HUES64 (cell line): Measurements from ENCODE around the gene ZFC3H1.
"Not testable (repeated sequence)": the region's sequence is repeated elsewhere in the genome, so short reads cannot be mapped to it uniquely, and the experiment has no call there.

Experiments
- H3K27ac ChIP-seq: 2 replicates; pipeline ENCODE4 v1.7.0; 2013; ENCODE audit warnings: low read depth, low read length, inconsistent platforms
- H3K27me3 ChIP-seq: 2 replicates; pipeline ENCODE4 v1.6.1; 2013; ENCODE audit warnings: mild to moderate bottlenecking, low read length; ENCODE audit not compliant: insufficient read depth
- H3K36me3 ChIP-seq: 2 replicates; pipeline ENCODE4 v1.6.1; 2013; ENCODE audit warnings: mild to moderate bottlenecking, low read length; ENCODE audit not compliant: insufficient read depth
- H3K4me1 ChIP-seq: 2 replicates; pipeline ENCODE4 v1.6.1; 2013; ENCODE audit warnings: mild to moderate bottlenecking, low read length, moderate library complexity; ENCODE audit not compliant: insufficient read depth
- H3K4me3 ChIP-seq: 2 replicates; pipeline ENCODE4 v1.5.1; 2013; ENCODE audit warnings: mild to moderate bottlenecking, low read length, moderate library complexity
- H3K9ac ChIP-seq: 2 replicates; pipeline ENCODE4 v1.6.1; 2013; ENCODE audit warnings: mild to moderate bottlenecking, low read depth, low read length
- H3K9me3 ChIP-seq: 2 replicates; pipeline ENCODE4 v1.6.1; 2013; ENCODE audit warnings: low read depth, low read length; ENCODE audit not compliant: insufficient read depth
- WGBS: fragments of 150-250, 120-280 bp; methylation state at CpG from one replicate; pipeline ENCODE4 v1.1.7; 2013; ENCODE audit warnings: missing lambda C conversion rate; 5-methylcytosine and 5-hydroxymethylcytosine counted together

ZFC3H1 gene

DNA sequence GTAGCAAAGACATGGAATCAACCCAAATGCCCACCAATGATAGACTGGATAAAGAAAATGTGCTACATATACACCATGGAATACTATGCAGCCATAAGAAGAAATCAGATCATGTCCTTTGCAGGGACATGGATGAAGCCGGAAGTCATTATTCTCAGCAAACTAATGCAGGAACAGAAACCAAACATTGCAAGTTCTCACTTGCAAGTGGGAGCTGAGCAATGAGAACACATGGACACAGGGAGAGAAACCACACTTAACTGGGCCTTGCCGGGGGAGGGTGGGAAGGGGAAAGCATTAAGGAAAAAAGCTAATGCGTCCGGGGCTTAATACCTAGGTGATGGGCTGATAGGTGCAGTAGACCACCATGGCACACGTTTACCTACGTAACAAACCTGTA, 93.8 kb downstream of the ZFC3H1 start:
- 88% methylated on average over 4 of the region's 6 CpGs for WGBS
- not testable (repeated sequence) for H3K27ac ChIP-seq, H3K9me3 ChIP-seq, H3K27me3 ChIP-seq, H3K4me1 ChIP-seq, H3K4me3 ChIP-seq, H3K9ac ChIP-seq, H3K36me3 ChIP-seq

DNA sequence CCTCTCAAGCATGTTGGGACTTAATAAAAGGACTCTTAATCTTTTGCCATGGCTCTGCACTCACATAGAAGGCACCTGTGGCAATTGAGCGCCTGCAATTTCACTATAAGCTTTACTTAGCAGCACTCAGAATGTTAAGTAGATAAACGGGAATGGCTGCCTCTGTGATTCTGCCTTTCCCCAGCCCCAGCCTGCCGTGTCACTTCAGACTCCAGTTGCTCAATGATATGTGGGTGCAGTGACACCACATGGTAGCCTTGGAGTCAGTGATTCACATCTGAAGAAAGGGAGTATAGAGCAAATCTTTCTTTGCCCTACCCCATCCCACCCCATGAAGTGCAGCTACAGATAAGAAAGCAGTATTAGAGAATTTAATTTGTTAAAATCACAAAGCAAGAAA, 96.1 kb downstream of the ZFC3H1 start:
- no peak overlapping the region for H3K4me3 ChIP-seq
- H3K9me3 ChIP-seq = no peaks in the 10 kb centered on the region
- H3K27ac ChIP-seq = no peak overlapping the region
- no peaks in the 10 kb centered on the region for H3K36me3 ChIP-seq
- no peaks in the 10 kb centered on the region for H3K4me1 ChIP-seq
- H3K27me3 ChIP-seq = no peaks in the 10 kb centered on the region
- WGBS = 85% methylated on average over 3 of the region's 3 CpGs
- no peak overlapping the region for H3K9ac ChIP-seq

DNA sequence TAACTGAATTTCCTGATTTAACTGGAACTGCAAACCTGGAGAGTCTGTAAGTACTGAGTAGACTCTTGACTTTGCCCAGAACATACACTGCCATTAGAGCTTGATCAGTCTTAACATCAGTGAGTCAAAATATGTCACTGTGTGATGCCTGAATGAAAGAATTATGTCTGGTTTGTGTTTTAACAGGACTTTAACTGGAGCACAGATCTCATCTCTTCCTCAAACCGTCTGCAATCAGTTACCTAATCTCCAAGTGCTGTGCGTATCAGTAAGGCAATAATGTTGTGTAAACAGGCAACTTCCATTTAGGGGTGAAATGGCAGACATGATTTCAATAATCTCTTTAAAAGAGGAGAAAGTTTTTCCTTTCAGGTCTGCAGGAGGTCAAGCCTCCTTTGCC, 97.0 kb downstream of the ZFC3H1 start:
- H3K4me1 ChIP-seq = no peaks in the 10 kb centered on the region
- H3K27ac ChIP-seq = no peak overlapping the region
- no peak overlapping the region for H3K4me3 ChIP-seq
- no peaks in the 10 kb centered on the region for H3K27me3 ChIP-seq
- no peaks in the 10 kb centered on the region for H3K36me3 ChIP-seq
- 75% methylated on average over 2 of the region's 2 CpGs for WGBS
- H3K9me3 ChIP-seq = no peaks in the 10 kb centered on the region
- H3K9ac ChIP-seq = no peak overlapping the region

DNA sequence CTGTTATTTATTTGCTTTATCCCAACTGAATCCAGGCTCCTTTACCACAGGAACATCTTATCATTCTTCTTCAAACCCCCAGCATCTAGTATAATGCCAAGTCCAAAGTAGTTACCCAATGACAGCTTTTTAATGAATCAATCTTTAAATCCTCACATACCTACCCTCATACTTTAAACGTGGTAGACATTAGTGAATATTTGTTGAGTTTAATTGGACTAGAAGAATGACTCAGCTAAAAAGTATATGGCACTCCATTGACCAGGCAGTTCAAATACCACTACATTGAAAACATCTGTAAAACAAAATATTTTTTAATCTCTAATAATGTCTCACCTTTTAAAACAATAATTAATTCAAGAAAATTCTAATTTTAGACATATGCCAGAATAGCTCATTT, 98.1 kb downstream of the ZFC3H1 start:
- no peaks in the 10 kb centered on the region for H3K36me3 ChIP-seq
- H3K9ac ChIP-seq = no peak overlapping the region
- no peak overlapping the region for H3K4me3 ChIP-seq
- no peaks in the 10 kb centered on the region for H3K4me1 ChIP-seq
- H3K27me3 ChIP-seq = no peaks in the 10 kb centered on the region
- WGBS = no CpG with 5 or more reads among the region's 1 CpG
- H3K27ac ChIP-seq = no peak overlapping the region
- no peaks in the 10 kb centered on the region for H3K9me3 ChIP-seq

DNA sequence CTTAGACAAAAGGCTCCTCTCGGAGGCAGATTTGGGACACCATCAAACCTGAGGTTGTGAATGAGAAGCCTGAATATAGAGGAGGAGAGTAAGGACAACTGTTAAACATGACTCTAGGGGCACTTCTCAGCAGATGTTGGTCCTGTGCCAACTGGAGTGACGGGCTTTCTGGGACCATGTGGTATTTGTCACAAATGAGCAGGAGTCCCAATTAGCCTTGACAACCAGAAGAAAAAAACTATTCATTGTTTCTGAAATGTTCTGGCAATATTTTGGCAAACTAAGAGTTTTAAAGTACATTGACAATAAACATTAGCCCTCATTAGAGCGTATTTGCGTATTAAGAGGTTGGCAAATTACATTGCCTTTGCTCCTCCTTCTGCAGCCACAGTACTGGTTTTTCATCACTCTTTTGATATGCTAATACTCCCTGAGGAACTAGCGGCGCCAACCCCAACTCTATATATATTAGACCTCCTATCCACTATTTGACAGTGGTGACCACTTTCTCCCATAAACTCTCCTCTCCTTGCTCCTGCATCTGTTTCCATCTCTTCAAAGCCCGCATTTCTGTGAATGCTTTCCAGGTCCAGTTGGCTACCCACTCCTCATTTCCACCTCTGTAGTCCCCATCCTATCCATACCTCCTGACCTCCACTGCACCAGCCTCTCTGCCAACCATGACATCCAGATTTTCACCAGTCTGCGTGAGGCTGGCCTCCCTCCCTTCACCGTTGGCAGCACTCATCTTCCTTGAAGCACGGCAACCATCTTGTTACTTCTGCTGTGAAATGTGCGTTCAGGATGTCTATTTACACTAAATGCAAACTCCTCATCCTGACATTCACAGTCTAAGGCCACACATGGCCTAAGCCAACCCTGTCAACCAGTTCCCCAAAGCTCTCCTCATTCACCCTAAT, 100.7 kb downstream of the ZFC3H1 start:
- no peak overlapping the region for H3K4me3 ChIP-seq
- H3K36me3 ChIP-seq = no peaks in the 10 kb centered on the region
- 83% methylated on average over 9 of the region's 11 CpGs for WGBS
- H3K27ac ChIP-seq = no peak overlapping the region
- H3K9ac ChIP-seq = no peak overlapping the region
- H3K27me3 ChIP-seq = no peaks in the 10 kb centered on the region
- no peaks in the 10 kb centered on the region; the same call in 1 of the 2 replicates for H3K4me1 ChIP-seq
- no peaks in the 10 kb centered on the region for H3K9me3 ChIP-seq
